OCI-LY1 (cell line): ENCODE results near the gene CYTL1.

Source experiments
- H2AFZ ChIP-seq: fragments of 200-600 bp; sonication (generic), shearing (Covaris generic); 2 replicates; pipeline ENCODE4 v1.6.0; 2014; ENCODE audit warnings: antibody characterized with exemption, mild to moderate bottlenecking, low read length
- H3F3A ChIP-seq: fragments of 200-600 bp; sonication (generic), shearing (Covaris generic); 2 replicates; pipeline ENCODE4 v1.6.0; 2014; ENCODE audit warnings: mild to moderate bottlenecking, antibody characterized with exemption, low read length, moderate library complexity; ENCODE audit not compliant: insufficient read depth
- H3K27ac ChIP-seq: fragments of 200-600 bp; sonication (generic); 2 replicates; pipeline ENCODE4 v1.5.1; 2014; ENCODE audit warnings: low read length, mixed run types, mild to moderate bottlenecking, low read depth; ENCODE audit not compliant: poor library complexity, severe bottlenecking
- H3K27me3 ChIP-seq: fragments of 200-600 bp; sonication (generic); 2 replicates; pipeline ENCODE4 v1.6.0; 2014; ENCODE audit warnings: antibody characterized with exemption, mild to moderate bottlenecking, low read length, moderate library complexity; ENCODE audit not compliant: insufficient read depth
- H3K36me3 ChIP-seq: fragments of 200-600 bp; sonication (generic); 2 replicates; pipeline ENCODE4 v1.6.1; 2014; ENCODE audit warnings: mild to moderate bottlenecking, antibody characterized with exemption, low read length, moderate library complexity, mixed read lengths; ENCODE audit not compliant: insufficient read depth
- H3K4me1 ChIP-seq: fragments of 200-600 bp; sonication (generic); 2 replicates; pipeline ENCODE4 v1.5.1; 2014; ENCODE audit warnings: mild to moderate bottlenecking, low read length, moderate library complexity; ENCODE audit not compliant: insufficient read depth, severe bottlenecking
- H3K4me2 ChIP-seq: fragments of 200-600 bp; sonication (generic), shearing (Covaris generic); 2 replicates; pipeline ENCODE4 v1.6.1; 2014; ENCODE audit warnings: low read length
- H3K4me3 ChIP-seq: fragments of 200-600 bp; sonication (generic); 2 replicates; pipeline ENCODE4 v1.5.1; 2014; ENCODE audit warnings: low read length, low read depth, mild to moderate bottlenecking, mixed read lengths; ENCODE audit not compliant: poor library complexity, severe bottlenecking
- H3K79me2 ChIP-seq: fragments of 200-600 bp; shearing (Covaris generic); 2 replicates; pipeline ENCODE4 v1.6.1; 2016; ENCODE audit warnings: mixed run types, low read length, mixed read lengths; ENCODE audit not compliant: insufficient read depth
- H3K9ac ChIP-seq: fragments of 200-600 bp; sonication (generic), shearing (Covaris generic); 2 replicates; pipeline ENCODE4 v1.6.1; 2014; ENCODE audit warnings: mild to moderate bottlenecking, low read length, mixed read lengths
- H3K9me2 ChIP-seq: fragments of 200-600 bp; sonication (generic), shearing (Covaris generic); 2 replicates; pipeline ENCODE4 v1.6.1; 2014; ENCODE audit warnings: low read depth, mild to moderate bottlenecking, low read length, mixed read lengths
- H3K9me3 ChIP-seq: fragments of 200-600 bp; shearing (Covaris generic); 2 replicates; pipeline ENCODE4 v1.6.1; 2014; ENCODE audit warnings: low read length, mixed read lengths
- H4K20me1 ChIP-seq: fragments of 200-600 bp; sonication (generic), shearing (Covaris generic); 2 replicates; pipeline ENCODE4 v1.6.0; 2016; ENCODE audit warnings: mild to moderate bottlenecking, low read length; ENCODE audit not compliant: insufficient read depth
- CTCF ChIP-seq: fragments of 200-600 bp; sonication (generic), shearing (Covaris generic); IDR thresholded peaks from 2 replicates; pipeline ENCODE4 v1.5.1; 2017; ENCODE audit warnings: mild to moderate bottlenecking, antibody characterized with exemption, low read length, moderate library complexity, mixed read lengths
- EZH2 ChIP-seq: fragments of 200-600 bp; sonication (generic), shearing (Covaris generic); IDR thresholded peaks from 2 replicates; pipeline ENCODE4 v1.8.0; 2017; ENCODE audit warnings: borderline replicate concordance, mixed run types, mild to moderate bottlenecking, antibody characterized with exemption, low read length, moderate library complexity, mixed read lengths

CYTL1 gene

GRCh38 chr4:5052204-5052702, 33.0 kb upstream of the CYTL1 start:
- Histone ChIP-seq H3K9ac (no peak overlapping the region), H3K9me2 (no peaks in the 10 kb centered on the region), H2AFZ (no peak overlapping the region), H3K27ac (no peak overlapping the region), H3K4me3 (no peak overlapping the region), H3K79me2 (no peaks in the 10 kb centered on the region), H3K36me3 (no peaks in the 10 kb centered on the region), H3F3A (no peaks in the 10 kb centered on the region), H3K4me1 (peaks cover 15% of the 10 kb centered on the region), H3K4me2 (no peak overlapping the region), H4K20me1 (no peaks in the 10 kb centered on the region), H3K9me3 (no peaks in the 10 kb centered on the region), H3K27me3 (no peaks in the 10 kb centered on the region)
- TF ChIP-seq EZH2 (no peak), CTCF (no peak)

GRCh38 chr4:5051278-5052203, 32.3 kb upstream of the CYTL1 start, which contains the start of gene STK32B:
TSS of gene STK32B (plus strand) at chr4:5051480.
- Histone ChIP-seq H2AFZ (no peak within 1 kb of the TSS), H3K27ac (no peak within 1 kb of the TSS)

More at GRCh38 chr4:5051278-5052203, 32.3 kb upstream of the CYTL1 start, which contains the start of gene STK32B:
- H3K36me3 ChIP-seq: no peaks in the 10 kb centered on the region
- no peaks in the 10 kb centered on the region for H3K27me3 ChIP-seq
- H4K20me1 ChIP-seq: no peaks in the 10 kb centered on the region
- peaks cover 15% of the 10 kb centered on the region for H3K4me1 ChIP-seq
- no peak within 1 kb of the TSS for H3K9ac ChIP-seq
- H3K9me2 ChIP-seq: no peaks in the 10 kb centered on the region
- H3F3A ChIP-seq: no peaks in the 10 kb centered on the region
- H3K79me2 ChIP-seq: no peaks in the 10 kb centered on the region
- no peak within 1 kb of the TSS for H3K4me2 ChIP-seq
- H3K4me3 ChIP-seq: no peak within 1 kb of the TSS
- TF ChIP-seq EZH2 (no peak), CTCF (no peak)
- no peaks in the 10 kb centered on the region for H3K9me3 ChIP-seq
